AG04449 (cell line): ENCODE measurements around the gene ARHGAP8.

Source experiments
- CTCF ChIA-PET: fragments of 350-600 bp; formaldehyde crosslinking; extraction: SDS; loops from one replicate; lab custom pipeline; 2021; ENCODE audit warnings: antibody characterized with exemption; lab: Yijun Ruan, JAX
- POLR2A ChIA-PET: fragments of 400-600, 350-600 bp; formaldehyde crosslinking; extraction: SDS; loops from one replicate; lab custom pipeline; 2020; ENCODE audit warnings: antibody characterized with exemption, inconsistent platforms; lab: Yijun Ruan, JAX
- DNase-seq: peaks from one replicate; pipeline ENCODE4 v3.0.0-alpha.2; 2010; ENCODE audit warnings: low read depth, low spot score
- H3K4me3 ChIP-seq: 2 replicates; pipeline ENCODE4 v1.5.1; 2011; ENCODE audit warnings: low read depth, mild to moderate bottlenecking, control low read depth, low read length
- TF ChIP-seq, protein P1 (sequence below): IDR thresholded peaks from one replicate; pipeline ENCODE4 v1.5.1; 2011; ENCODE audit warnings: mild to moderate bottlenecking, moderate library complexity, low read length, control low read depth, inconsistent platforms; ENCODE audit not compliant: insufficient read depth; ENCODE audit errors: missing control alignments

The ARHGAP8 gene

DNA sequence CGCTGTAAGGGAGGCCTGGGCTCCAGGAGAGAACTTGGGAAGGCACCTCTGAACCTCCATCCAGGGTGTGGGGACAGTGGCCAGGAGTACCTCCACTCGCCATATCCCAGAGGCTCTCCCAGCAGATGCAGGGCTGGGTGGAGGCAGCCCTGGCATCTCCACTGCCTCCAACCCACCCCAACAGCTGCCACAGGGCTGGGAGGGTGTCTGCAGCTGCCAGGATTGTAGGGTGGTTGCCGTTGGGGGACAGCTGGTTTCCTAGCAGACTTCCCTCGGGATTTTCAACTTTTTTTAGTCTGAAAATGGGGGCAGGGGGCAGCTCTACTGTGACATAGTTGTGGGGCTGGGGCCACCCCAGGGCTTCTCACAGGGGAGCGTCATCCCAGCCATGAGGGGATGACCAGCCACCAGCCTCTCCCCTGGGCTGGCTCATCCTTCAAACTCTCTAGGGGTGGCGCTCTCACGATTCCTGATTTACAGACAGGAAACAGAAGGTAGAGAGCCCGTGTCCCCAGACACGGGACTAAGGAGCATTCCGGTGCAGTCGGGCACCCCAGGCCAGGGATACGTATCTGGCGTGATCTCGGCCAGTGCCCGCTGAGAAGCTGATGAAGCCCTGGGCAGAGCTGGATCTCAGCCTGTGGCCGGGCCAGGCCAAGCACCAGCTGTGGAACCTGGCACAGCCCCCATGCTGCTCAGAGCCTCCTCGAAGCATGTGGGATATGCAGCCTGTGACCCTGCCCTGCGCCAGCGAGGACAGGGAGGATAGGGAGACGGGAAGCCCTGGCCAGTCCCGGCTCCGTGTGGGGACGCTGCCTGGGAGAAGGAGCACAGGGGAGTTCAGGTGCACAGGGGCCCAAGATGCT is 40.5 kb upstream of the ARHGAP8 start:
- CTCF ChIA-PET = interaction anchor here (1.5 to 3.4 kb wide), 2 partner anchors 14 to 24 kb away, joined by 7 to 21 read pairs; no protein-coding TSS in a partner anchor
- H3K4me3 ChIP-seq = no peak overlapping the region
- POLR2A ChIA-PET = no interaction called here
- DNase-seq = no peak
- TF ChIP-seq, protein P1, sequence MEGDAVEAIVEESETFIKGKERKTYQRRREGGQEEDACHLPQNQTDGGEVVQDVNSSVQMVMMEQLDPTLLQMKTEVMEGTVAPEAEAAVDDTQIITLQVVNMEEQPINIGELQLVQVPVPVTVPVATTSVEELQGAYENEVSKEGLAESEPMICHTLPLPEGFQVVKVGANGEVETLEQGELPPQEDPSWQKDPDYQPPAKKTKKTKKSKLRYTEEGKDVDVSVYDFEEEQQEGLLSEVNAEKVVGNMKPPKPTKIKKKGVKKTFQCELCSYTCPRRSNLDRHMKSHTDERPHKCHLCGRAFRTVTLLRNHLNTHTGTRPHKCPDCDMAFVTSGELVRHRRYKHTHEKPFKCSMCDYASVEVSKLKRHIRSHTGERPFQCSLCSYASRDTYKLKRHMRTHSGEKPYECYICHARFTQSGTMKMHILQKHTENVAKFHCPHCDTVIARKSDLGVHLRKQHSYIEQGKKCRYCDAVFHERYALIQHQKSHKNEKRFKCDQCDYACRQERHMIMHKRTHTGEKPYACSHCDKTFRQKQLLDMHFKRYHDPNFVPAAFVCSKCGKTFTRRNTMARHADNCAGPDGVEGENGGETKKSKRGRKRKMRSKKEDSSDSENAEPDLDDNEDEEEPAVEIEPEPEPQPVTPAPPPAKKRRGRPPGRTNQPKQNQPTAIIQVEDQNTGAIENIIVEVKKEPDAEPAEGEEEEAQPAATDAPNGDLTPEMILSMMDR = no peak

DNA sequence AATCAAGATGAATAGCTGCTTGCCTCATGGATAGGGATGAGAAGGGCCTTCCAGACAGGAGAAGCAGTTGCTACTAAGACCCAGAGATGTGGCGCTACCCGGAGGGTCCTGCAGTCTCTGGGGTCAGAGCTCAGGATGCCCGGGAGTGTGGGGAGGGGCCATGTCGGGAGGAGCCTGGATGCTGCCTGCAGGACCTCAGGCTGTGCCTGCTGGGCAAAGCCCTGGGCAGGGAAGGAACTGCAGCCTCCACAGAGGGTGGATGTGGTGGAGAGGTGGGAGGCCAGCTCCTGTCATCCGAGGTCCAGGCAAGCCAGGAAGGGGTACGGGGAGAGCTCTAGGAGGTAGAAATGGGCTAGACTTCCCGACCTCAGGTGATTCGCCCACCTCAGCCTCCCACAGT is 39.4 kb upstream of the ARHGAP8 start:
- POLR2A ChIA-PET = no interaction called here
- CTCF ChIA-PET = interaction anchor here (1.5 to 3.4 kb wide), 3 partner anchors 11 to 23 kb away, joined by 7 to 21 read pairs (median 10); no protein-coding TSS in a partner anchor
- DNase-seq = no peak
- no peak overlapping the region for H3K4me3 ChIP-seq
- TF ChIP-seq, protein P1 = no peak

DNA sequence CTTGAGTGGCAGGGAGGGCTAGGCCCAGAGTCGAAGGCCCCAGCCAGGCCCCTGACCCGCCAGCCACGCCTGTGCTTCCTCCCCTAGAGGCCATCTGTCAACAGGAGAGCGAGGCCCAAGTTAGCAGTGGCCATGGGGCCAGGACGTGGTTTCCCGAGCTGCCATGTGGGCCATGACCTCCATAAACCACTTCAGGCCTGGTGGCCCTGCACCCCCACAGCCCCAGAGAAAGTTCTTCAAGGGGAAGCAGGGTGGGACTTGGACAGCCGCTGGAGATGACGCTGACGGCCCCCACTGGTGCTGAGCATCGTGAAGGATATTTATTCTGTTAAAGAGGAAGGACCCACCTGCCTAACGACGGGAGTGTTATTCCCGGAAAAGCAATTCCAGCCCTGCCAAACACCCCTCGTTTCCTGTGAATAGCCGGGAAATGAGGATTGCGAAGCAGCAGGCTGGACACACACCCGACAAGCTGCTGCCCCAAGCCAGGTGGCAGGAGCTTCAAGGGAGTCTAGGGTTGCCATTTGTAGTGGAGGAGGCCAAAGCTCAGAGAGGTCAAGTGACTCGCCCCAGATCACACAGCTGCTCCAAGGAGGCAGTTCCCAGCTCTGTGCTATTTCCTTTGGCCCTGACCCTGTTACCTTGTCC is 37.5 kb upstream of the ARHGAP8 start:
- ChIA-PET CTCF (interaction anchor here (0.9 to 3.4 kb wide), 4 partner anchors 9 to 30 kb away, joined by 3 to 21 read pairs (median 6); no protein-coding TSS in a partner anchor), POLR2A (no interaction called here)
- DNase-seq = no peak
- H3K4me3 ChIP-seq = no peak overlapping the region
- TF ChIP-seq, protein P1 = no peak

DNA sequence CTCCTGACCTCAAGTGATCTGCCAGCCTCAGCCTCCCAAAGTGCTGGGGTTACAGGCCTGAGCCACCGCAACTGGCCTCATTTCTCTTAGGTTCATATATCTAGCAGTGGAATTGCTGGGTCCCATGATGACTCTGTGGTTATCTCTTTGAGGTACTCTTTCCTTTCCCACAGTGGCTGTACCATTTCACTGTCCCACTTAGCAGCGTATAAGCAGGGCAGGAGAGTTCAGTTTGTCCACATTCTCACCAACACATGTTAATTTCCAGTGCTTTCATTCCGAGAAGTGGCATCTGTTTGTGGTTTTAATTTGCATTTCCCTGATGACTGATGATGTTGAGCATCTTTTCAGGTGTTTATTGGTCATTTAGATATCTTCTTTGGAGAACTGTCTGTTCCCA is 34.0 kb upstream of the ARHGAP8 start:
- CTCF ChIA-PET = interaction anchor here (0.7 to 9.9 kb wide), 4 partner anchors 10 to 33 kb away, joined by 3 to 84 read pairs (median 3); no protein-coding TSS in a partner anchor
- DNase-seq = no peak
- H3K4me3 ChIP-seq = no peak overlapping the region
- POLR2A ChIA-PET = interaction anchor here (0.7 kb wide), 1 partner anchor 358 kb away, joined by 3 read pairs; no protein-coding TSS in a partner anchor
- TF ChIP-seq, protein P1 = no peak

DNA sequence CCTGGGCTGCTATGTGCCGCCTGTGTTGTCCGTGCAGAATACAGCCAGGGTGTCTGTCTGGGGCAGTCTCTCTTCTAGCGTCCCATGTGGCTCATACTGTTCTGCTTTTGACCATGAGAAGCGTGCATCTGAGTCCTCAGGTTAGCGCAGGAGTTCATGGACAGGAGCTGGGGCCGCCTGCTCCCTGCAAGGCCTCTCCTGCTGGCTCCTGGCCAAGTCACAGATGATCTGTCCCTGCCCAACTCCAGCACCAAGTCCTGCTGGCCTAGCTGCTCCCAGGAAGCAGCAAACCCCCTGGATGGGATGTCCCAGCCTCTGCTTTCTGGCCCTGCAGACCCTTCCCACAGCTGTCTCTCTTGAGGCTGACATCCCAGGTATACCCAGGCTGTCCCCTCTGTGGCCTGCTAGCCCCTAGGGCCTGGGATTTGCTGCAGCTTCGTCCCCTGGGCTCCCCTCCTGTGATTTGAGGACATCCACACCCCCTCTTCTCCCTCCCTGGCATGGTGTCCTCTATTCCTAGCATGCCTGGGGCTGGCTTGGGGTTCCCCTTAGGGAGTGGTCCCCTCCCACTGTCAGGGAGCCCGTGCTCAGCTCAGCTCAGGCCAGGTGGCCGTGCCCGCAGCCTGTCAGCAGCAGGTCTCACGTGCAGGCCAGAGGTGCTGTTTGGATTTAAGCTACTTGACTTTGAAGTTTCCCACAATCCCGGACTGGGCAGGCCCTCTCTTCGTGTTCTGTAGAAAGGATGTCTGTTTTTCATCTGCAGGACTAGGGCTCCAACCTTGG is 32.6 kb upstream of the ARHGAP8 start:
- CTCF ChIA-PET = interaction anchor here (1.0 to 9.9 kb wide), 4 partner anchors 10 to 36 kb away, joined by 3 to 84 read pairs (median 4); no protein-coding TSS in a partner anchor
- TF ChIP-seq, protein P1 = no peak
- POLR2A ChIA-PET = interaction anchor here (1.3 kb wide), 1 partner anchor 20 kb away, joined by 3 read pairs; no protein-coding TSS in a partner anchor

More for the DNA sequence above, 32.6 kb upstream of the ARHGAP8 start:
- no peak overlapping the region for H3K4me3 ChIP-seq
- no peak for DNase-seq
